ENCODE results near the gene CLDN20. TPM values are rescaled to one million over a fixed set of nuclear protein-coding genes. Genes with fewer than 3 reads are reported as not detected.

The CLDN20 gene
- total and polyA plus RNA-seq, 10 of the 15 experiments (the other 5 are each of a cell fraction or from before 2014, with no cell fraction given): 0.13 to 0.23 TPM; not detected in 8

- ChIA-PET CTCF (interaction anchor here (0.6 to 1.5 kb wide), 2 partner anchors 11 to 15 kb away, joined by 4 read pairs; no protein-coding TSS in a partner anchor), SMC1A (ENCODE audit: uncharacterized antibody, unreplicated experiment) (interaction anchor here (1.1 kb wide), 1 partner anchor 15 kb away, joined by 3 read pairs; no protein-coding TSS in a partner anchor), RAD21 (ENCODE audit: unreplicated experiment) (no interaction called here), POLR2A (no interaction called here)
- no peak overlapping the region for H3K4me2 ChIP-seq (ENCODE audit: control insufficient read depth, insufficient read depth)
- no peaks in the 10 kb centered on the region for H3K9me3 ChIP-seq (replicated peaks; ENCODE audit: control insufficient read depth, insufficient read depth, low read length)
- no peak for FAIRE-seq
- H3K9ac ChIP-seq (ENCODE audit: control insufficient read depth, insufficient read depth, low read length): no peak overlapping the region
- in situ Hi-C loops (cut with MboI) (no loop called here), intact Hi-C loops (cut with micrococcal nuclease; ENCODE audit: unreplicated experiment) (no loop called here)
- WGBS (ENCODE audit: insufficient coverage, insufficient replicate concordance, low lambda C conversion rate, missing lambda C conversion rate): 65% methylated on average over 5 of the region's 5 CpGs
- no TSS peak for BruUV-seq (replicated peaks)
- no peak for TF ChIP-seq CHD1 (IDR thresholded peaks at IDR 0.05; ENCODE audit: low read depth, low read length)
- H3K36me3 ChIP-seq (ENCODE audit: control insufficient read depth in 2 of 2, insufficient read depth in 2 of 2, low read length in 1 of 2): peaks cover 7 to 24% of the 10 kb centered on the region in 2 experiments
- H3K4me3 ChIP-seq: no peak overlapping the region
- no peaks in the 10 kb centered on the region for H3K4me1 ChIP-seq (ENCODE audit: control insufficient read depth, insufficient read depth, low read length)
- no peak for DNase-seq (ENCODE audit: low read depth, low spot score)
- no peaks in the 10 kb centered on the region for H3K79me2 ChIP-seq (ENCODE audit: control insufficient read depth, insufficient read depth, low read length)
- no peak overlapping the region for H3K27ac ChIP-seq (ENCODE audit: control insufficient read depth, insufficient read depth)
- no peak for ATAC-seq
- H3K27me3 ChIP-seq (replicated peaks in 1 of 2; ENCODE audit: control insufficient read depth in 2 of 2, insufficient read depth in 2 of 2, low read length in 1 of 2): no peaks in the 10 kb centered on the region
- no peaks in the 10 kb centered on the region for H4K20me1 ChIP-seq (ENCODE audit: control insufficient read depth, insufficient read depth)
- no peak overlapping the region for H2AFZ ChIP-seq (ENCODE audit: control insufficient read depth, low read depth, low read length)
These were observed 28.9 kb downstream of the CLDN20 start for GRCh38 chr6:155292711-155293110.

GRCh38 chr6:155297669-155298068 lies 33.9 kb downstream of the CLDN20 start:
- TF ChIP-seq SMC3 (IDR thresholded peaks at IDR 0.05; ENCODE audit: borderline replicate concordance, low read length) (no peak), GABPA (IDR thresholded peaks at IDR 0.05; ENCODE audit: low read depth) (no peak), MYB (IDR thresholded peaks at IDR 0.05; ENCODE audit: borderline replicate concordance, low read depth, low read length) (no peak), IRF4 (IDR thresholded peaks at IDR 0.05; ENCODE audit: low read depth, low read length) (no peak), PML (IDR thresholded peaks at IDR 0.05; ENCODE audit: low read length) (no peak), TCF12 (IDR thresholded peaks at IDR 0.05; ENCODE audit: low read depth, low read length) (no peak), STAT1 (conservative IDR thresholded peaks at IDR 0.05) (no peak)
- TF ChIP-seq, protein P1, sequence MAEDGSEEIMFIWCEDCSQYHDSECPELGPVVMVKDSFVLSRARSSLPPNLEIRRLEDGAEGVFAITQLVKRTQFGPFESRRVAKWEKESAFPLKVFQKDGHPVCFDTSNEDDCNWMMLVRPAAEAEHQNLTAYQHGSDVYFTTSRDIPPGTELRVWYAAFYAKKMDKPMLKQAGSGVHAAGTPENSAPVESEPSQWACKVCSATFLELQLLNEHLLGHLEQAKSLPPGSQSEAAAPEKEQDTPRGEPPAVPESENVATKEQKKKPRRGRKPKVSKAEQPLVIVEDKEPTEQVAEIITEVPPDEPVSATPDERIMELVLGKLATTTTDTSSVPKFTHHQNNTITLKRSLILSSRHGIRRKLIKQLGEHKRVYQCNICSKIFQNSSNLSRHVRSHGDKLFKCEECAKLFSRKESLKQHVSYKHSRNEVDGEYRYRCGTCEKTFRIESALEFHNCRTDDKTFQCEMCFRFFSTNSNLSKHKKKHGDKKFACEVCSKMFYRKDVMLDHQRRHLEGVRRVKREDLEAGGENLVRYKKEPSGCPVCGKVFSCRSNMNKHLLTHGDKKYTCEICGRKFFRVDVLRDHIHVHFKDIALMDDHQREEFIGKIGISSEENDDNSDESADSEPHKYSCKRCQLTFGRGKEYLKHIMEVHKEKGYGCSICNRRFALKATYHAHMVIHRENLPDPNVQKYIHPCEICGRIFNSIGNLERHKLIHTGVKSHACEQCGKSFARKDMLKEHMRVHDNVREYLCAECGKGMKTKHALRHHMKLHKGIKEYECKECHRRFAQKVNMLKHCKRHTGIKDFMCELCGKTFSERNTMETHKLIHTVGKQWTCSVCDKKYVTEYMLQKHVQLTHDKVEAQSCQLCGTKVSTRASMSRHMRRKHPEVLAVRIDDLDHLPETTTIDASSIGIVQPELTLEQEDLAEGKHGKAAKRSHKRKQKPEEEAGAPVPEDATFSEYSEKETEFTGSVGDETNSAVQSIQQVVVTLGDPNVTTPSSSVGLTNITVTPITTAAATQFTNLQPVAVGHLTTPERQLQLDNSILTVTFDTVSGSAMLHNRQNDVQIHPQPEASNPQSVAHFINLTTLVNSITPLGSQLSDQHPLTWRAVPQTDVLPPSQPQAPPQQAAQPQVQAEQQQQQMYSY (CRISPR knock-in tag; IDR thresholded peaks at IDR 0.05): no peak

More at GRCh38 chr6:155297669-155298068, 33.9 kb downstream of the CLDN20 start:
- intact Hi-C loops (cut with micrococcal nuclease; ENCODE audit: unreplicated experiment): no loop called here
- RAD21 ChIA-PET (ENCODE audit: unreplicated experiment): no interaction called here
- Histone ChIP-seq H3K4me2 (ENCODE audit: control insufficient read depth, insufficient read depth) (no peak overlapping the region), H3K79me2 (ENCODE audit: control insufficient read depth, insufficient read depth, low read length) (no peaks in the 10 kb centered on the region), H3K9ac (ENCODE audit: control insufficient read depth, insufficient read depth, low read length) (no peak overlapping the region), H4K20me1 (ENCODE audit: control insufficient read depth, insufficient read depth) (no peaks in the 10 kb centered on the region), H3K27me3 (replicated peaks in 1 of 2; ENCODE audit: control insufficient read depth in 2 of 2, insufficient read depth in 2 of 2, low read length in 1 of 2) (no peaks in the 10 kb centered on the region), H2AFZ (ENCODE audit: control insufficient read depth, low read depth, low read length) (no peak overlapping the region), H3K4me1 (ENCODE audit: control insufficient read depth, insufficient read depth, low read length) (no peaks in the 10 kb centered on the region), H3K27ac (ENCODE audit: control insufficient read depth, insufficient read depth) (no peak overlapping the region), H3K9me3 (replicated peaks; ENCODE audit: control insufficient read depth, insufficient read depth, low read length) (no peaks in the 10 kb centered on the region), H3K36me3 (ENCODE audit: control insufficient read depth in 2 of 2, insufficient read depth in 2 of 2, low read length in 1 of 2) (peaks cover 2 to 14% of the 10 kb centered on the region in 2 experiments), H3K4me3 (no peak overlapping the region)
- in situ Hi-C loops (cut with MboI): no loop called here
- no TSS peak for BruUV-seq (replicated peaks)
- POLR2A ChIA-PET: no interaction called here
- SMC1A ChIA-PET (ENCODE audit: uncharacterized antibody, unreplicated experiment): no interaction called here
- CTCF ChIA-PET: interaction anchor here (1.1 kb wide), 1 partner anchor 369 kb away, joined by 3 read pairs; no protein-coding TSS in a partner anchor
- DNase-seq (ENCODE audit: low read depth, low spot score) (no peak), FAIRE-seq (no peak), ATAC-seq (no peak)
- 96% methylated on average over 3 of the region's 3 CpGs for WGBS (ENCODE audit: insufficient coverage, insufficient replicate concordance, low lambda C conversion rate, missing lambda C conversion rate)

Data from GM12878 (cell line).